Measurements from ENCODE around the gene GLT1D1. TPM values are rescaled to one million over a fixed set of nuclear protein-coding genes. Genes with fewer than 3 reads are reported as not detected.

The GLT1D1 gene
- total RNA-seq, 6 donors from 2014 or later = 4.1 to 8.3 (median 6.5) TPM

DNA sequence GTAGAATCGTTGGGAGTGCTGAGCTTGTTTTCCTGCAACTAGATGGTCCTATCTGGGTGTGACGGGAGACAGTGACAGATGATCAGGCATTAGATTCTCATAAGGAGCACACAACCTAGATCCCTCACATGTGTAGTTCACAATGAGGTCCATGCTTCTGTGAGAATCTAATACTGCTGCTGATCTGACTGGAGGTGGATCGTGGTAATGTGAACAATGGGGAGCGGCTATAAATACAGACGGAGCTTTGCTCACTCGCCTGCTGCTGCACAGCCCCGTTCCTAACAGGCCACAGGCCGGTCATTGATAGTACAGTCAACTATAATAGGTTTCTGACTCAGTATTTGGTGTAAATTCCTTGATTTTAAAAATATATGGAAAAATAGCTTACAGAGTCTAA, 138.8 kb downstream of the GLT1D1 start:
- Histone ChIP-seq H3K9me3 (peaks cover 0 to 2% (median 0%) of the 10 kb centered on the region in 4 donors), H3K4me1 (no peaks in the 10 kb centered on the region), H3K27ac (no peak overlapping the region), H3K27me3 (no peaks in the 10 kb centered on the region), H3K36me3 (no peaks in the 10 kb centered on the region), H3K4me3 (no peak overlapping the region)
- 82 to 93% methylated on average over 8 of the region's 8 CpGs for WGBS, 2 donors
- no peak for ATAC-seq (ENCODE audit: low FRiP score in 2 of 2)
- no peak for TF ChIP-seq POLR2AphosphoS5 (IDR thresholded peaks at IDR 0.05)
- no peak for TF ChIP-seq EP300 (IDR thresholded peaks at IDR 0.05)
- TF ChIP-seq, protein P1, sequence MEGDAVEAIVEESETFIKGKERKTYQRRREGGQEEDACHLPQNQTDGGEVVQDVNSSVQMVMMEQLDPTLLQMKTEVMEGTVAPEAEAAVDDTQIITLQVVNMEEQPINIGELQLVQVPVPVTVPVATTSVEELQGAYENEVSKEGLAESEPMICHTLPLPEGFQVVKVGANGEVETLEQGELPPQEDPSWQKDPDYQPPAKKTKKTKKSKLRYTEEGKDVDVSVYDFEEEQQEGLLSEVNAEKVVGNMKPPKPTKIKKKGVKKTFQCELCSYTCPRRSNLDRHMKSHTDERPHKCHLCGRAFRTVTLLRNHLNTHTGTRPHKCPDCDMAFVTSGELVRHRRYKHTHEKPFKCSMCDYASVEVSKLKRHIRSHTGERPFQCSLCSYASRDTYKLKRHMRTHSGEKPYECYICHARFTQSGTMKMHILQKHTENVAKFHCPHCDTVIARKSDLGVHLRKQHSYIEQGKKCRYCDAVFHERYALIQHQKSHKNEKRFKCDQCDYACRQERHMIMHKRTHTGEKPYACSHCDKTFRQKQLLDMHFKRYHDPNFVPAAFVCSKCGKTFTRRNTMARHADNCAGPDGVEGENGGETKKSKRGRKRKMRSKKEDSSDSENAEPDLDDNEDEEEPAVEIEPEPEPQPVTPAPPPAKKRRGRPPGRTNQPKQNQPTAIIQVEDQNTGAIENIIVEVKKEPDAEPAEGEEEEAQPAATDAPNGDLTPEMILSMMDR (IDR thresholded peaks at IDR 0.05) = no peak
- TF ChIP-seq POLR2A (IDR thresholded peaks at IDR 0.05) = no peak
- DNase-seq = no peak

DNA sequence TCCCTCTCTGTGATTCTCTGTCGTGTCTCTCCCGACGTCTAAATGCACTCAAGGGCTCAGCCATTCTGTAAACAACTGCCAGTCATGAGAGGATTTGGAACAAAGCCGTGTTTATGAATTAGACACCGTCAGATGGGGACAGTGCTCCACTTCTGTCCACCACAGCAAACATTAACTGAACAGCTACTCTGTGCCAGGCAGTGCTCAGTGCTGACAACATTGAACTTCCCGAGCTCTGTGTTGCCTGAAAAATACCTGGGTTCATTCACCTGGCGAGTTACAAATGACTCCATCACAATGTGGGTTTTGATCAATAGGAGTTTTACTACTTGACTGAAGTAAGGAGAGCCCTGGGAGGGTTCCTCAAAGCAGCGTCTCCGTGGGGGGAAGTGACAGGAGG, 139.3 kb downstream of the GLT1D1 start:
- Histone ChIP-seq H3K36me3 (no peaks in the 10 kb centered on the region), H3K27me3 (no peaks in the 10 kb centered on the region), H3K4me1 (no peaks in the 10 kb centered on the region), H3K27ac (no peak overlapping the region), H3K9me3 (peaks cover 0 to 2% (median 0%) of the 10 kb centered on the region in 4 donors), H3K4me3 (no peak overlapping the region)
- TF ChIP-seq EP300 (IDR thresholded peaks at IDR 0.05) = no peak
- DNase-seq (no peak), ATAC-seq (ENCODE audit: low FRiP score in 2 of 2) (no peak)
- 71 to 72% methylated on average over 9 of the region's 9 CpGs for WGBS, 2 donors

DNA sequence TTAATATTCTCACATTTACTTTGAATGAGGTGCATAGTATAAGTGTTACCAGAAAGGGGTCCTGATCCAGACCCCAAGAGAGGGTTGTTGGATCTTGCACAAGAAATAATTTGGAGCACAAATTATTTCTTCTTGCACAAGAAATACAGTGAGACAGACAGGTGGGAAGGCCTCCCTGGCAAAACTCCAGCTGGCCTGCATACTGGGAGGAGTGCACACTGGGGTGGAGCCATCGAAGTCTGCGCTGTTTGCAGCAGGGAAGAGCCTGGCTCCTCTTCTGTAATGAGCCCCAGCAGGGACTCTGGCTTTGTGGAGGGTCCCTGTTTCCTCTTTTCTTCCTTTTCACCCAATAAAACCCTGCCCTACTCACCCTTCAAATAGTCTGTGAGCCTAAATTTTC, 141.6 kb downstream of the GLT1D1 start:
- Histone ChIP-seq H3K27me3 (no peaks in the 10 kb centered on the region), H3K4me1 (no peaks in the 10 kb centered on the region), H3K4me3 (no peak overlapping the region), H3K9me3 (no peaks in the 10 kb centered on the region), H3K36me3 (no peaks in the 10 kb centered on the region), H3K27ac (no peak overlapping the region)
- no peak for ATAC-seq (ENCODE audit: low FRiP score in 2 of 2)
- TF ChIP-seq EP300 (IDR thresholded peaks at IDR 0.05) (no peak), POLR2A (IDR thresholded peaks at IDR 0.05) (no peak), POLR2AphosphoS5 (IDR thresholded peaks at IDR 0.05) (no peak)
- TF ChIP-seq, protein P1 (IDR thresholded peaks at IDR 0.05) = no peak
- no peak for DNase-seq
- 75 to 86% methylated on average over 2 of the region's 2 CpGs for WGBS, 2 donors

DNA sequence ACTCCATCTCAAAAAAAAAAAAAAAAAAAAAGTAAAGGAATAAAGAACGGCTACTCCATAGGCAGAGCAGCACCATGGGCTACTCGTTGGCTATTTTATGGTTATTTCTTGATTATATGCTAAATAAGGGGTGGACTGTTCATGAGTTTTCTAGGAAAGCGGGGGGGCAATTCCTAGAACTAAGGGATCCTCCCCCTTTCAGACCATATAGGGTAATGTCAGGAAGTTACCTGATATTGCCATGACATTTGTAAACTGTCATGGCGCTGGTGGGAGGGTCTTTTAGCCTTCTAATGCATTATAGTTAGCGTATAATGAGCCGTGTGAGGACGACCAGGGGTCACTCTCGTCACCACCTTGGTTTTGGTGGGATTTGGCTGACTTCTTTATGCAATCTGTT, 142.3 kb downstream of the GLT1D1 start:
- 82 to 84% methylated on average over 8 of the region's 8 CpGs for WGBS, 2 donors
- no peaks in the 10 kb centered on the region for H3K36me3 ChIP-seq
- no peak for ATAC-seq (ENCODE audit: low FRiP score in 2 of 2)

DNA sequence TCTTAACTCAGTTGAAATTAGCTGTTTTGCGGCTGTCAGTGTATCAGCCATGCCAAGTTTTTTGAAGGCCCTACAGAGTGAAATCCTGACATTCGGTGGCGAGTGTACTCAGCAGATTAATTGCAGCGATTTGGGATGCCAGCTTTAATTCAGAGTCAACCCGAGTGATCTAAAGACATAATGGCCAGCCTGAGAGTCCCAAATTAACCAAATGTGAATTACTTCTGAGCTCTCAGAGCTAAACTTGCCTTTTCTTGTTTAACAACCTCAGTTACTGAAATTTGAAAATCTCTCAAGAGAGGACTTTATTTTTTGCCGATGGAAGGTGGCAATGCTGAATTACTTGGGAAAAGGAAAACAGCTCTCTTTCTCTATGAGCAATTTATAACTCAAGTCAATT, 148.5 kb downstream of the GLT1D1 start:
- DNase-seq (no peak), ATAC-seq (ENCODE audit: low FRiP score in 2 of 2) (no peak)
- Histone ChIP-seq H3K4me1 (no peaks in the 10 kb centered on the region), H3K27me3 (no peaks in the 10 kb centered on the region), H3K27ac (no peak overlapping the region), H3K9me3 (no peaks in the 10 kb centered on the region), H3K4me3 (no peak overlapping the region), H3K36me3 (no peaks in the 10 kb centered on the region)
- 86 to 89% methylated on average over 6 of the region's 6 CpGs for WGBS, 2 donors
- TF ChIP-seq EP300 (IDR thresholded peaks at IDR 0.05) = no peak
- TF ChIP-seq POLR2AphosphoS5 (IDR thresholded peaks at IDR 0.05) = no peak
- TF ChIP-seq, protein P1 (IDR thresholded peaks at IDR 0.05) = no peak
- no peak for TF ChIP-seq POLR2A (IDR thresholded peaks at IDR 0.05)

More for the DNA sequence above, 142.3 kb downstream of the GLT1D1 start:
- Histone ChIP-seq H3K27ac (no peak overlapping the region), H3K27me3 (no peaks in the 10 kb centered on the region), H3K4me1 (no peaks in the 10 kb centered on the region), H3K9me3 (no peaks in the 10 kb centered on the region), H3K4me3 (no peak overlapping the region)
- no peak for DNase-seq
- no peak for TF ChIP-seq EP300 (IDR thresholded peaks at IDR 0.05)
- TF ChIP-seq POLR2AphosphoS5 (IDR thresholded peaks at IDR 0.05) = no peak
- TF ChIP-seq POLR2A (IDR thresholded peaks at IDR 0.05) = no peak
- TF ChIP-seq, protein P1 (IDR thresholded peaks at IDR 0.05) = no peak

Measured in upper lobe of left lung (tissue), 6 donors.